A549 (cell line): ENCODE results near the gene MBNL1. TPM values are rescaled to one million over a fixed set of nuclear protein-coding genes. Genes with fewer than 3 reads are reported as not detected.

ENCODE experiments used
- ATAC-seq, 2 experiments: fragments of 200-7000 bp in 1 of 2; fragments of >200 bp in 1 of 2; cut with Nextera tagmentation in 1 of 2; cut with Tn5 transposase in 1 of 2; 3 replicates each; pipeline versions ENCODE4 v1.8.0 to v1.9.1; 2018 to 2020; ENCODE audit warnings: mild to moderate bottlenecking in 1 of 2, moderate library complexity in 1 of 2
- CTCF ChIA-PET: fragments of 300-600 bp; sonication (Branson Sonifier 250); formaldehyde crosslinking; extraction: SDS; loops from one replicate; lab custom pipeline; 2021; ENCODE audit warnings: antibody characterized with exemption, inconsistent platforms; lab: Yijun Ruan, JAX
- POLR2A ChIA-PET: fragments of 350-600 bp; formaldehyde crosslinking; extraction: SDS; loops from one replicate; lab custom pipeline; 2021; ENCODE audit warnings: antibody characterized with exemption, inconsistent platforms; lab: Yijun Ruan, JAX
- DNase-seq, 2 experiments: peaks; one replicate each; pipeline versions ENCODE4 v3.0.0 to v3.0.0-alpha.2; 2011 to 2016; ENCODE audit warnings: low read depth in 1 of 2, low spot score in 1 of 2
- FAIRE-seq: peaks from 2 replicates; lab custom pipeline; 2011; peaks lifted over from hg19 to GRCh38; lab: Jason Lieb, UNC
- H3K27ac ChIP-seq, 2 experiments: fragments of >200 bp; sonication (Bioruptor Twin); formaldehyde crosslinking; 3 replicates each; pipeline ENCODE4 v1.5.1; 2016 to 2017
- H3K4me1 ChIP-seq: fragments of >200 bp; sonication (Bioruptor Twin); formaldehyde crosslinking; 3 replicates; pipeline ENCODE4 v1.6.1; 2016
- H3K4me2 ChIP-seq: fragments of >200 bp; sonication (Bioruptor Twin); formaldehyde crosslinking; 3 replicates; pipeline ENCODE4 v1.6.1; 2016
- H3K4me3 ChIP-seq: fragments of >200 bp; sonication (Bioruptor Twin); formaldehyde crosslinking; 3 replicates; pipeline ENCODE4 v1.5.1; 2016
- H3K9me3 ChIP-seq: fragments of >200 bp; sonication (Bioruptor Twin); formaldehyde crosslinking; 3 replicates; pipeline ENCODE4 v1.6.1; 2016
- ATOH8 ChIP-seq: fragments of 250-450 bp; sonication (Bioruptor Pico); IDR thresholded peaks from 2 replicates; pipeline ENCODE4 v1.5.0; 2020; ENCODE audit warnings: low read depth, mild to moderate bottlenecking, moderate library complexity
- BHLHE40 ChIP-seq: IDR thresholded peaks from 2 replicates; pipeline ENCODE4 v1.6.1; 2012; ENCODE audit warnings: low read depth, low read length, inconsistent platforms
- FOXS1 ChIP-seq: fragments of 250-450 bp; sonication (Bioruptor Pico); IDR thresholded peaks from 2 replicates; pipeline ENCODE4 v1.5.0; 2020; ENCODE audit warnings: mild to moderate bottlenecking, moderate library complexity
- GATA3 ChIP-seq: IDR thresholded peaks from 2 replicates; pipeline ENCODE4 v1.6.1; 2012; ENCODE audit warnings: borderline replicate concordance
- HDAC2 ChIP-seq: fragments of 200-600 bp; sonication (generic); IDR thresholded peaks from 2 replicates; pipeline ENCODE4 v1.6.1; 2016
- MAFK ChIP-seq: fragments of 450-650 bp; IDR thresholded peaks from 2 replicates; pipeline ENCODE4 v1.6.1; 2014; ENCODE audit not compliant: partially characterized antibody
- NPAS2 ChIP-seq: fragments of 250-450 bp; sonication (Bioruptor Pico); IDR thresholded peaks from 2 replicates; pipeline ENCODE4 v1.8.0; 2022; ENCODE audit warnings: mild to moderate bottlenecking, moderate library complexity, borderline replicate concordance
- NR3C1 ChIP-seq: fragments of >200 bp; sonication (Bioruptor Twin); formaldehyde crosslinking; IDR thresholded peaks from 3 replicates; pipeline ENCODE4 v1.6.1; 2017
- PBX3 ChIP-seq: IDR thresholded peaks from 2 replicates; pipeline ENCODE4 v1.6.1; 2012
- PHF8 ChIP-seq: fragments of 200-600 bp; sonication (generic); IDR thresholded peaks from 2 replicates; pipeline ENCODE4 v1.6.1; 2016; ENCODE audit warnings: low read depth, mild to moderate bottlenecking, antibody characterized with exemption, moderate library complexity, borderline replicate concordance
- RAD21 ChIP-seq, 2 experiments: fragments of >200 bp in 1 of 2; sonication (Bioruptor Twin) in 1 of 2; formaldehyde crosslinking in 1 of 2; IDR thresholded peaks in 1 of 2; conservative IDR thresholded peaks in 1 of 2; 2 replicates in 1 of 2; 3 replicates in 1 of 2; pipeline ENCODE4 v1.6.1; 2012 to 2018; ENCODE audit warnings: inconsistent platforms in 1 of 2
- RCOR1 ChIP-seq: fragments of 150-350 bp; IDR thresholded peaks from 2 replicates; pipeline ENCODE4 v1.6.1; 2014; ENCODE audit warnings: antibody characterized with exemption, low read length, low read depth
- RNF2 ChIP-seq: fragments of 200-600 bp; sonication (generic); IDR thresholded peaks from 2 replicates; pipeline ENCODE4 v1.6.1; 2016; ENCODE audit warnings: low read depth, mild to moderate bottlenecking, antibody characterized with exemption, moderate library complexity, borderline replicate concordance
- ZC3H11A ChIP-seq: fragments of 450-650 bp; IDR thresholded peaks from 2 replicates; pipeline ENCODE4 v1.6.1; 2014; ENCODE audit warnings: antibody characterized with exemption, mild to moderate bottlenecking
- ZFP36 ChIP-seq: fragments of 450-650 bp; IDR thresholded peaks from 2 replicates; pipeline ENCODE4 v1.6.1; 2014; ENCODE audit warnings: borderline replicate concordance; ENCODE audit not compliant: partially characterized antibody
- WGBS: methylation state at CpG from one replicate; pipeline ENCODE4 v1.1.6; 2017; ENCODE audit errors: missing lambda C conversion rate; 5-methylcytosine and 5-hydroxymethylcytosine counted together
- polyA plus RNA-seq, 4 experiments: library from polyadenylated mRNA; depleted of rRNA in 3 of 4; stranded (reverse); fragments of >200 nt; fragmentation: RNase III in 1 of 4; extraction: RNeasy Plus Mini Kit Qiagen cat#74134 plus additional on column Dnase treatment in 1 of 4; gene quantifications; 2 replicates in 3 of 4; 3 replicates in 1 of 4; pipeline ENCODE4 v1.2.3, GENCODE V29; 2011 to 2017
- TF ChIP-seq, protein P1 (sequence below): fragments of 200-600 bp; sonication (generic); IDR thresholded peaks from 2 replicates; pipeline ENCODE4 v1.6.1; 2016; ENCODE audit warnings: antibody characterized with exemption, mild to moderate bottlenecking, moderate library complexity
- TF ChIP-seq, protein P2 (sequence below): fragments of 250-450 bp; sonication (Bioruptor Pico); IDR thresholded peaks from 2 replicates; pipeline ENCODE4 v1.5.0; 2021; ENCODE audit warnings: mild to moderate bottlenecking, moderate library complexity, borderline replicate concordance

The MBNL1 gene
- polyA plus RNA-seq, 2 of the 4 experiments (the other 2 are of a cell fraction) = 60.5 to 92.5 TPM

DNA sequence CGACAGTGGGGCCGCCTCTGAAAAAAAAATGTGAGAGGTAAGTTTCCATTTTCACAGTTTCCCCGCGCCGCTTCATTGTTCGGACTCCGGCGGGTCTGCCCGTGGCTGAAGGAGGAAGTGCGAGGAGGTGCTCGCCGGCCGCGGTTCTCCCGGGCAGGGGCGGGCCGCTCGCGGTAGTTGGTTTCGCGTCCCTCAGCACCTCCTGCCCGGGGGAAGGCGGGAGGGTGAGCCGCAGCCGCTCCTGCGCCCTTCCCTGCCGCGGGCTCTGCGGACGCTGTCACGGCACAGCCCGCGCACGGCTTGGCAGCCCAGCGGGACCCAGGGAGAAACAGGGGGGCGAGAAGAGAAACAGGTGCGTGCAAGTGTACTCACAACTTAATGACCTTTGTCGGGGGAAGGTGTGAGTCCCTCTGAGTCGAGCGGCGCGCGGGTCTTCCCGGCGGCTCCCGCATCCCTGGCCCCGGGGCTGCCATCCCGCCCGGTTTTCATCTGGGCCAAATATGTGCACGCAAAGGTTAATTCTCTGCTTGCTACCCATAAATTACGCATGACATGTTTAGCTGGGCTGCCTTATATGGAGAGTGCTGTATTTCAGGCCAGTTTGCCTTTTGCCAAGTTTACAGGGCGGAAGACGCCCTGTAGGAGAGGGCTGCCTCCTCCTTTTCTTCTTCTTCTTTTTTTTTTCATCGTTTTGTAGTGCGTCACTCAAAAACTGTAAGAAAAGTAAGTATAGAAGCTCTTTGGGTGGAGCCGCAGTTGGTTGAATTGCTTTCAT, 514 bp downstream of the MBNL1 start (continued):
- TF ChIP-seq, protein P1, sequence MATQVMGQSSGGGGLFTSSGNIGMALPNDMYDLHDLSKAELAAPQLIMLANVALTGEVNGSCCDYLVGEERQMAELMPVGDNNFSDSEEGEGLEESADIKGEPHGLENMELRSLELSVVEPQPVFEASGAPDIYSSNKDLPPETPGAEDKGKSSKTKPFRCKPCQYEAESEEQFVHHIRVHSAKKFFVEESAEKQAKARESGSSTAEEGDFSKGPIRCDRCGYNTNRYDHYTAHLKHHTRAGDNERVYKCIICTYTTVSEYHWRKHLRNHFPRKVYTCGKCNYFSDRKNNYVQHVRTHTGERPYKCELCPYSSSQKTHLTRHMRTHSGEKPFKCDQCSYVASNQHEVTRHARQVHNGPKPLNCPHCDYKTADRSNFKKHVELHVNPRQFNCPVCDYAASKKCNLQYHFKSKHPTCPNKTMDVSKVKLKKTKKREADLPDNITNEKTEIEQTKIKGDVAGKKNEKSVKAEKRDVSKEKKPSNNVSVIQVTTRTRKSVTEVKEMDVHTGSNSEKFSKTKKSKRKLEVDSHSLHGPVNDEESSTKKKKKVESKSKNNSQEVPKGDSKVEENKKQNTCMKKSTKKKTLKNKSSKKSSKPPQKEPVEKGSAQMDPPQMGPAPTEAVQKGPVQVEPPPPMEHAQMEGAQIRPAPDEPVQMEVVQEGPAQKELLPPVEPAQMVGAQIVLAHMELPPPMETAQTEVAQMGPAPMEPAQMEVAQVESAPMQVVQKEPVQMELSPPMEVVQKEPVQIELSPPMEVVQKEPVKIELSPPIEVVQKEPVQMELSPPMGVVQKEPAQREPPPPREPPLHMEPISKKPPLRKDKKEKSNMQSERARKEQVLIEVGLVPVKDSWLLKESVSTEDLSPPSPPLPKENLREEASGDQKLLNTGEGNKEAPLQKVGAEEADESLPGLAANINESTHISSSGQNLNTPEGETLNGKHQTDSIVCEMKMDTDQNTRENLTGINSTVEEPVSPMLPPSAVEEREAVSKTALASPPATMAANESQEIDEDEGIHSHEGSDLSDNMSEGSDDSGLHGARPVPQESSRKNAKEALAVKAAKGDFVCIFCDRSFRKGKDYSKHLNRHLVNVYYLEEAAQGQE = peak; percentile 42

DNA sequence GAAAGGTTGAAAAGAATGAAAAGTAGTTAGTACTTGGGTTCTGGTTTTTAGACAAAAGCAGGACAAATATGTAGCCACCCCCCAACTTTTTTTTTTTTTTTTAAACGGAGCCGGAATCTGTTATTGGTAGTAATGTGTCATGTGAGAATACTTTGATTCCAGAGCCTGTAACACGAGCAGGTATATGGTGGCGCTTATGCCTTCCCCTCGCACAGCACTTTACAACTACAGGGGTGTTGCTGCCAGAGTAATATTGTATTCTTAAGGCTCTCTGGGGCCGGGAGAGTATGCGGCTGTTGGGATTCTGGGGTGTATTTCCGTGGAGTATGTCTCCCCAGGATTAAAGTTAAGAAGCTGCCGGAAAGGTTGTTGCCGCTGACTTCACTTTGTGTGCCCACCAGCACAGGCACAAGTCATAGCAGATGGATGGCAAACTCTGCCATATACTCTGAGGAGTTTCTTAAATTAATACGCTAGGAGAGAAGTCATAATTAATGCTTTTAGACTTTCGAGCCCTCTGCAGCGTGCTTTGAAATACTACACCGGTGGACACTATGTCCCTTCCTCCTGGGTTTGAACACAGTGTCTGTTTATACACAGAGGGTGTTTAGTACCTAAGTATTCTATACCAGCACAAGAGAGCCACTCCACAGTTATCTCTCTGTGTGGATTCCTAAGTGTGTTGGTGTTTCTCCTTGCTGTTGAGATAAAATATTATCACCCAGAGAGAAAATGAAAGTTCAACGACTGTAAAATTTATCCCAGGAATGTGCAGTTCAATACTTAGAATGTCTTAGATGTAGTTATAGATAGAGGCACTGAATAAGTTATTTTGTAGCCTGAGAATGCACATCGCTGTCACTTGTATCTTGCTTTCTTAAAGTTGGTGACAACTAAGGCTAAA, 1.4 kb downstream of the MBNL1 start:
- peak; percentile 36 to 61; a peak in 5 of 6 replicates for ATAC-seq
- DNase-seq = peak; percentile 18 to 51
- peak overlapping the region; percentile 65 for H3K4me3 ChIP-seq
- TF ChIP-seq RAD21 (conservative IDR thresholded peaks at IDR 0.05 in 1 of 2, IDR thresholded peaks at IDR 0.05 in 1 of 2) = peak in 1 of 2 experiments; percentile 8; a peak in 1 of 5 replicates
- TF ChIP-seq HDAC2 = no peak
- ChIA-PET CTCF (no interaction called here), POLR2A (interaction anchor here (0.6 to 1.8 kb wide), 6 partner anchors 32 to 329 kb away, joined by 3 to 19 read pairs (median 4); no protein-coding TSS in a partner anchor)
- peaks cover 54% of the 10 kb centered on the region for H3K4me1 ChIP-seq
- H3K27ac ChIP-seq = peak overlapping the region; percentile 96 to 98
- H3K9me3 ChIP-seq = no peaks in the 10 kb centered on the region
- peak overlapping the region; percentile 69 for H3K4me2 ChIP-seq
- no peak for FAIRE-seq
- WGBS = under 1% methylated on average over 16 of the region's 16 CpGs

DNA sequence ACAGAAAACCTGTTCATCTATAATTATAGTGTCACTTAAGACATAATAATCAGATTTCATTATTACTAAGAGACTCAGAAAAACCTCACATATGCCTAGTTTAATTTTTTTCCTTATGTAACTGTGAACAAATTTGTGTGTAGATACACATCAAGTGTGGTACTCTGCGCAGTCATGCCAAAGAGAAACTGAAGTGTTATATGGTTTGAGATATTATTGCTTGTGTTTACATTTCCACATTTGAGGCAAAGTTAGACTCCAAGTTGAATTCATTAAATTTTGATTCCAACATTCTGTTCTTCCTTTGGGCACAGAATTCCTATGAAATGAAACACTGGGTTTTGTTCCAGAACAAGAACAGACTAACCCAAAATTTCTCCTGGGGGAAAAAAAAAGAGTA, 2.2 kb downstream of the MBNL1 start:
- CTCF ChIA-PET = no interaction called here
- peaks cover 59% of the 10 kb centered on the region for H3K4me1 ChIP-seq
- H3K9me3 ChIP-seq = no peaks in the 10 kb centered on the region
- no peak for FAIRE-seq
- TF ChIP-seq ZC3H11A (no peak), PHF8 (no peak), BHLHE40 (no peak), NR3C1 (no peak), GATA3 (no peak), ATOH8 (CRISPR knock-in tag) (no peak), PBX3 (no peak), NPAS2 (CRISPR knock-in tag) (no peak), ZFP36 (no peak), MAFK (no peak), RCOR1 (no peak), RNF2 (no peak), FOXS1 (CRISPR knock-in tag) (no peak)
- TF ChIP-seq, protein P2, sequence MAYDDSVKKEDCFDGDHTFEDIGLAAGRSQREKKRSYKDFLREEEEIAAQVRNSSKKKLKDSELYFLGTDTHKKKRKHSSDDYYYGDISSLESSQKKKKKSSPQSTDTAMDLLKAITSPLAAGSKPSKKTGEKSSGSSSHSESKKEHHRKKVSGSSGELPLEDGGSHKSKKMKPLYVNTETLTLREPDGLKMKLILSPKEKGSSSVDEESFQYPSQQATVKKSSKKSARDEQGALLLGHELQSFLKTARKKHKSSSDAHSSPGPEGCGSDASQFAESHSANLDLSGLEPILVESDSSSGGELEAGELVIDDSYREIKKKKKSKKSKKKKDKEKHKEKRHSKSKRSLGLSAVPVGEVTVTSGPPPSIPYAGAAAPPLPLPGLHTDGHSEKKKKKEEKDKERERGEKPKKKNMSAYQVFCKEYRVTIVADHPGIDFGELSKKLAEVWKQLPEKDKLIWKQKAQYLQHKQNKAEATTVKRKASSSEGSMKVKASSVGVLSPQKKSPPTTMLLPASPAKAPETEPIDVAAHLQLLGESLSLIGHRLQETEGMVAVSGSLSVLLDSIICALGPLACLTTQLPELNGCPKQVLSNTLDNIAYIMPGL (CRISPR knock-in tag) = no peak
- H3K27ac ChIP-seq = peak overlapping the region; percentile 96 to 98; a peak in 3 of 6 replicates
- no peak for DNase-seq
- peak overlapping the region; percentile 65 for H3K4me3 ChIP-seq
- 71% methylated on average over 1 of the region's 1 CpG for WGBS
- ATAC-seq = no peak
- peak overlapping the region; percentile 69 for H3K4me2 ChIP-seq
- POLR2A ChIA-PET = no interaction called here
